ENCODE results near the gene DYSF.

- no peak for TF ChIP-seq CTCF (IDR thresholded peaks at IDR 0.05)
- TF ChIP-seq EZH2 (IDR thresholded peaks at IDR 0.05; ENCODE audit: borderline replicate concordance, insufficient read depth, low read depth, low read length, poor library complexity, severe bottlenecking), result no peak
Observed at GRCh38 chr2:71607151-71607889, 154.0 kb downstream of the DYSF start.

Measured in B cell (primary cell).